ENCODE results near the gene PARP16.
A peak's percentile ranks its signal among the peaks of the same experiment; 100 is the strongest.
"Not testable (repeated sequence)": the region's sequence is repeated elsewhere in the genome, so short reads cannot be mapped to it uniquely, and the experiment has no call there.

Gene PARP16

DNA sequence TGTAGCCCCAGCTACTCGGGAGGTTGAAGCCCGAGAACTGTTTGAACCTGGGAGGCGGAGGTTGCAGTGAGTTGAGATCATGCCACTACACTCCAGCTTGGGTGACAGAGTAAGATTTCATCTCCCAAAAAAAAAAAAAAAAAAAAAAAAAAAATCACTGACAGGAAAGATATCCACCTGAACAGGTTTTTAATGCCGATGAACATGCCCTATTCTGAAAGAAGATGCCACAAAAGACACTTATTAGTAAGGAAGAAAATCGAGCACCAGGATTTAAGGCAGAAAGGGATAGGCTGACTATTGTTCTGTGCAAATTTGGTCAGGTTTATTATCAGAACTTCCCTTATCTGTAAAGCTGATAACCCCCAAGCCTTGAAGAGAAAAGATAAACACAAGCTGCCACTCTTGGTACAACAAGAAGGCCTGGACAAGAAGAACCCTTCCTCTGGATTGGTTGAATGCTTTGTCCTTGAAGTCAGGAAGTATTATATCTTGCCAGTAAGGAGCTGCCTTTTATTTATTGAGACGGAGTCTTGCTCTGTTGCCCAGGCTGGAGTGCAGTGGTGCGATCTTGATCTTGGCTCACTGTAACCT lies 2.7 kb upstream of the PARP16 start:
- no peaks in the 10 kb centered on the region for H3K9me3 ChIP-seq (ENCODE audit: control insufficient read depth, low read depth, low read length)
- no peak overlapping the region for H3K9ac ChIP-seq (ENCODE audit: low read length)
- no peak overlapping the region for H3K4me3 ChIP-seq (ENCODE audit: low read length)
- H3K27ac ChIP-seq (ENCODE audit: low read length), result no peak overlapping the region
- no peaks in the 10 kb centered on the region for H3K36me3 ChIP-seq (ENCODE audit: control insufficient read depth, low read depth, low read length)
- peaks cover 8% of the 10 kb centered on the region for H3K4me1 ChIP-seq (ENCODE audit: control insufficient read depth, low read depth, low read length)
- peaks cover 15% of the 10 kb centered on the region for H3K27me3 ChIP-seq (ENCODE audit: control insufficient read depth, insufficient read depth, low read length)

DNA sequence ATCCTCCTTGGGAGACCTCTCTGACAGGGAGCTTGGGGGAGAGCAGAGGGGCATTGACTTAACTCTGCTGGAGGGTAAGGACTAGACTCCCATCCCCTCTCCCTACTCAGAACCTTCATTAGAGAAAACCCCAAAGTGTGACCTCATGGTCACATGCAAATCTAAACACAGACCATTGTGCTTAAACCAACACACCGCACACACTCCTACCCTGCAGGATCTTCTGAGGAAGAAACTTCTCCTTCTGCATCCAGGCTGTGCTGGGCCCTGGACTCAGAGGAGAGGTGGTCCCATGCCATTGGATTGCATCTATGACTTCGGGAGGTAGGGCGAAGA lies 805 bp upstream of the PARP16 start:
- Histone ChIP-seq H3K9ac (ENCODE audit: low read length) (no peak overlapping the region), H3K9me3 (ENCODE audit: control insufficient read depth, low read depth, low read length) (no peaks in the 10 kb centered on the region), H3K27ac (ENCODE audit: low read length) (no peak overlapping the region), H3K4me3 (ENCODE audit: low read length) (no peak overlapping the region), H3K27me3 (ENCODE audit: control insufficient read depth, insufficient read depth, low read length) (peaks cover 15% of the 10 kb centered on the region), H3K4me1 (ENCODE audit: control insufficient read depth, low read depth, low read length) (peaks cover 8% of the 10 kb centered on the region), H3K36me3 (ENCODE audit: control insufficient read depth, low read depth, low read length) (no peaks in the 10 kb centered on the region)

DNA sequence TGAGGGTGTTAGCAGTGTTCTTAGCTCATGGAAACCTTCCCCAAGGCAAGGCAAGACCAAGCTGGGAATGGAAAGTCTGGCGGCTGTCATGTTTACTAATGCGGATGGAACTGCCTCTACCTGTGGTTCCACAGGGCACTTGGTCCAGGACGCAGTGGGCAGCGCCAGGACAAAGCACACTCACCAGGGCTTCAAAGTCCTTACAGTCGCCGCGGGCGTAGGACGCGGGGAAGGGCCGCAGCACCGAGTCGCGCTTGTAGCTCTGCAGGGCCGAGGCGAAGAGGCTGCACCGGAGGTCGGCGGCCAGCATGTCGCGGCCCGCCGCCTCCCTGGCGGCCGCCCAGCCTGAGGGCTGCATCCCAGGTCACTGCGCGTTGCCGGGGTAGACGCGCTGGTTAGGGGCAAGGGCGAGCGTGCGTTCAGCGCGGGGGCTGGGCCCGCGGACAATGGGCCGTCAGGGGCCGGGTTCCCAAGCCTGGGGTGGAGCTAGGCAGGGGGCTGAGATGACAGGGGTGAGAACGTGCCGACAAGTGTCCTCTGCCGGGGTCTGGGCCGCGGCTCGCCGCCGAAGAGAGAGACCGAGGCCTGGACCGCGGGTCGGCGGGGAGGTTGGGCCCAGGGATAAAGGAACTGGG lies 497 bp downstream of the PARP16 start:
- no peaks in the 10 kb centered on the region for H3K36me3 ChIP-seq (ENCODE audit: control insufficient read depth, low read depth, low read length)
- no peak overlapping the region for H3K27ac ChIP-seq (ENCODE audit: low read length)
- H3K4me1 ChIP-seq (ENCODE audit: control insufficient read depth, low read depth, low read length), result peaks cover 8% of the 10 kb centered on the region
- no peaks in the 10 kb centered on the region for H3K9me3 ChIP-seq (ENCODE audit: control insufficient read depth, low read depth, low read length)
- H3K9ac ChIP-seq (ENCODE audit: low read length), result peak overlapping the region; percentile 63
- H3K27me3 ChIP-seq (ENCODE audit: control insufficient read depth, insufficient read depth, low read length), result peaks cover 15% of the 10 kb centered on the region
- peak overlapping the region; percentile 65 for H3K4me3 ChIP-seq (ENCODE audit: low read length)

DNA sequence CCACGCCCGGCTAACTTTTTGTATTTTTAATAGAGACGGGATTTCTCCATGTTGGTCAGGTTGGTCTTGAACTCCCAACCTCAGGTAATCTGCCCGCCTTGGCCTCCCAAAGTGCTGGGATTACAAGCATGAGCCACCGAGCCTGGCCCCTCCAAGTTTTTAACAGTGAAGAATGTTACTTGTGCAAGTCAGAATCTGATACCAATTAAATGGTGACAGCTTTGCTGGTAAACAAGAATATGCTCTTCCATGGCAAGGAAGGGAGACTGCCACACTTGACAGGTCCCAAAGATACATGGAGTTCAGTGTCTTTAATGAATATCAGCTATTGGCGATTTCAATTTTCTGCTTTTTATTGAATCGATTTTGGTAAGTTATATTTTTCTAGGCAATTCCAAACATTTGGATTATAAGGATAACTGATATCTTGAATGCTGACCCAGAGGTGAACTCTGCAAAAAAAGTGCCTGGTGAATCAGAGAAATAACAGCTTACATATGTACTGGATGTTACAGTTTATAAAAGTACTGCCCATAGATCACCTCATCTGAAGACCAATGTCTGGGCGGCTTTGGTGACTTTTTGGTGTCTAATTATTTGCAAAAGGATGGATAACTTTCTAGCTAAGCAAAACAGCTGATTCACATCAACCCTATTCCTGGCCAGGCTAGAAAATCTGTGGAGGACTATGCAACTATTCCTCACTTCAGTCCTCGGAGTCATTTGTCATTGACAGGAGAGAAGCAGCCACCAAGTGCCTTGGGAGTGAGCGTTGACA lies 1.2 kb downstream of the PARP16 start:
- Histone ChIP-seq H3K4me3 (ENCODE audit: low read length) (peak overlapping the region; percentile 65), H3K36me3 (ENCODE audit: control insufficient read depth, low read depth, low read length) (no peaks in the 10 kb centered on the region), H3K4me1 (ENCODE audit: control insufficient read depth, low read depth, low read length) (peaks cover 8% of the 10 kb centered on the region), H3K9ac (ENCODE audit: low read length) (peak overlapping the region; percentile 63), H3K9me3 (ENCODE audit: control insufficient read depth, low read depth, low read length) (no peaks in the 10 kb centered on the region), H3K27me3 (ENCODE audit: control insufficient read depth, insufficient read depth, low read length) (peaks cover 15% of the 10 kb centered on the region), H3K27ac (ENCODE audit: low read length) (no peak overlapping the region)

DNA sequence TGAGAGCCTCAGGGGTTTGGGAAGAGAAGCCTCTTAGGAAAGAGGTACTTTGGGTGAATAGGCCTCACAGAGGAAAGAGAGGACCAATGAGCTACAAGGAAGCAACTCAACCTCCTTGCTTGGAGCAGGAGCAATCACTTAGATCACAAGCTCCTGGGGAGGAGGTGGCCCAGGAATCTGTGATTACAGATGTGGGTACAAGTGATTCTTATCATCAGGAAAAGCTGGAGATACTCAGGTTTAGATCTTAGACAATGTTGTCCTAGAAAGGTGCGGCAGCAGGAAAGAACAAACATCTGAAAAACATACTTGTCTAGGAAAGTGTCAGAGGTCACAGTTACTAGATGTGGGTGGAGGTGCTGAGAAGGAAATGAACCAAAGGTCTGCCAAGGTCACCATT lies 8.2 kb downstream of the PARP16 start:
- no peaks in the 10 kb centered on the region for H3K27me3 ChIP-seq (ENCODE audit: control insufficient read depth, insufficient read depth, low read length)
- H3K4me1 ChIP-seq (ENCODE audit: control insufficient read depth, low read depth, low read length), result no peaks in the 10 kb centered on the region
- no peak overlapping the region for H3K27ac ChIP-seq (ENCODE audit: low read length)
- H3K9ac ChIP-seq (ENCODE audit: low read length), result no peak overlapping the region
- no peak overlapping the region for H3K4me3 ChIP-seq (ENCODE audit: low read length)
- H3K36me3 ChIP-seq (ENCODE audit: control insufficient read depth, low read depth, low read length), result no peaks in the 10 kb centered on the region
- H3K9me3 ChIP-seq (ENCODE audit: control insufficient read depth, low read depth, low read length), result no peaks in the 10 kb centered on the region

DNA sequence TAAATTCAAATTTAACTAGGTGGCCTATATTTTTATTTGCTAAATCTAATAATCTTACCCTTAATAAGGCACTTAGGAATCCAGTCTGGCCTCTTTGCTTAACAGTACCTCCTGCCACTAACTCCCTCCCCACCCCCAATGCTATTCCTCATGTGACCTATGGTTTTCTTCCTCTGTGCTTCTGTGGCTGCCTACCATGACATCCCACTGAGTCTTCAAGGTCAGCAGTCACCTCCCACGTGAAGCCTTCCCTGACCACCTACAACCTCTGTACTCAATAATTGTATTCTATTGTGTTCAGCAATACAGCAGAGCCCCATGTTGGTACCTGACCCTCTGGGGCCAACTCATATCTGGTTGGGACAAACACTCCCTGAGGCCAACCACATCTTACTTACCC lies 9.7 kb downstream of the PARP16 start:
- no peaks in the 10 kb centered on the region for H3K4me1 ChIP-seq (ENCODE audit: control insufficient read depth, low read depth, low read length)
- H3K36me3 ChIP-seq (ENCODE audit: control insufficient read depth, low read depth, low read length), result no peaks in the 10 kb centered on the region
- no peak overlapping the region for H3K27ac ChIP-seq (ENCODE audit: low read length)
- no peaks in the 10 kb centered on the region for H3K27me3 ChIP-seq (ENCODE audit: control insufficient read depth, insufficient read depth, low read length)
- no peak overlapping the region for H3K4me3 ChIP-seq (ENCODE audit: low read length)
- no peaks in the 10 kb centered on the region for H3K9me3 ChIP-seq (ENCODE audit: control insufficient read depth, low read depth, low read length)
- no peak overlapping the region for H3K9ac ChIP-seq (ENCODE audit: low read length)

DNA sequence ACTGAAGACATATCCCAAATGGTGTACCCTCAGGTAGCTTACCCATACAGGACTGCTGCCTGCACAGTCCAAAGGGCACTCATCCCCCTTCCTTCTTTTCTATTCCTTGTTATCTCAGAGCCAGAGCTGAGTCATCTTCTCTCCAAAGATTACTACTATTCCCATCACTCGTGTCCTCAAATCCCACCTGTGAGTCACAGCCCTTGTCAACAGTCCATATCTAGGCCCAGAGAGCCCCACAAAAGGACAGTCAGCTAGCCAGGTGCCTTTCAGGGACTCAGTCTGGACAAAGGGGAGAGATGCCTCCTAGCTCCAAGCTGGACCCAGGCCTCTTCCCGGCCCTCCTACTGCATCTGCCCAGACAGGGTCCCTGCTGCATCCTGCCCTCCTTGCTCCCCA lies 11.0 kb downstream of the PARP16 start:
- no peak overlapping the region for H3K4me3 ChIP-seq (ENCODE audit: low read length)
- no peaks in the 10 kb centered on the region for H3K36me3 ChIP-seq (ENCODE audit: control insufficient read depth, low read depth, low read length)
- H3K4me1 ChIP-seq (ENCODE audit: control insufficient read depth, low read depth, low read length), result no peaks in the 10 kb centered on the region
- no peaks in the 10 kb centered on the region for H3K9me3 ChIP-seq (ENCODE audit: control insufficient read depth, low read depth, low read length)
- H3K27ac ChIP-seq (ENCODE audit: low read length), result no peak overlapping the region
- no peaks in the 10 kb centered on the region for H3K27me3 ChIP-seq (ENCODE audit: control insufficient read depth, insufficient read depth, low read length)
- no peak overlapping the region for H3K9ac ChIP-seq (ENCODE audit: low read length)

DNA sequence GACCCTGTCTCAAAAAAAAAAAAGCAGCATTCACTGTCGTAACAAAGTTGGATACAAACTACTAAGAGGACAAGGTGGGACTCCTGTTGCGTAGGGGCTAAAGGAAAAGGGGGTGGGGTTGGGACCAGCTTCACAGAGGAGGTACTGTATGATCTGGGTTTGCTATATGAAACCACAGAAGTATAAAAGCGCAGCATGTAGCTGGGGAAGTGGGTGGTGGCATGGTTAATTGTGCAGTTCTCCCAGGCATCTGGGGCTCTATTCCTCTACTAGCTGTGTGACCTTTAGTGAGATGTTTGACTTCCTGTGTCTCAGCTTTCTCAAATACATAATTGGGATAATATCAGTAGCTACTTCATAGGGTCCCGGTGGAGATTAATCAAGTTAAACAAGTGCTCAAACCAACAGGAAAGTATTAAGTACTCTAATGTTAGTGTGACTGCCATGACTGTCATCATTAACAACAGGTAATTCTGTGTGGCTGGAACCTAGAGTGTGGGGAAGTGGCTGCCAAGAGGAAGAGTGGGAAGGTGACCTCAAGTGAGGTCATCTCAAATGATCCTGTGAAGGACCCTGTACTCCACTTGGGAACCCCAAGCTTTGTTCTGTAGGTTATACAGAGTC lies 11.5 kb downstream of the PARP16 start:
- H3K4me3 ChIP-seq (ENCODE audit: low read length), result no peak overlapping the region
- H3K9me3 ChIP-seq (ENCODE audit: control insufficient read depth, low read depth, low read length), result no peaks in the 10 kb centered on the region
- H3K36me3 ChIP-seq (ENCODE audit: control insufficient read depth, low read depth, low read length), result no peaks in the 10 kb centered on the region
- H3K27me3 ChIP-seq (ENCODE audit: control insufficient read depth, insufficient read depth, low read length), result no peaks in the 10 kb centered on the region
- H3K4me1 ChIP-seq (ENCODE audit: control insufficient read depth, low read depth, low read length), result no peaks in the 10 kb centered on the region
- no peak overlapping the region for H3K9ac ChIP-seq (ENCODE audit: low read length)
- H3K27ac ChIP-seq (ENCODE audit: low read length), result no peak overlapping the region

DNA sequence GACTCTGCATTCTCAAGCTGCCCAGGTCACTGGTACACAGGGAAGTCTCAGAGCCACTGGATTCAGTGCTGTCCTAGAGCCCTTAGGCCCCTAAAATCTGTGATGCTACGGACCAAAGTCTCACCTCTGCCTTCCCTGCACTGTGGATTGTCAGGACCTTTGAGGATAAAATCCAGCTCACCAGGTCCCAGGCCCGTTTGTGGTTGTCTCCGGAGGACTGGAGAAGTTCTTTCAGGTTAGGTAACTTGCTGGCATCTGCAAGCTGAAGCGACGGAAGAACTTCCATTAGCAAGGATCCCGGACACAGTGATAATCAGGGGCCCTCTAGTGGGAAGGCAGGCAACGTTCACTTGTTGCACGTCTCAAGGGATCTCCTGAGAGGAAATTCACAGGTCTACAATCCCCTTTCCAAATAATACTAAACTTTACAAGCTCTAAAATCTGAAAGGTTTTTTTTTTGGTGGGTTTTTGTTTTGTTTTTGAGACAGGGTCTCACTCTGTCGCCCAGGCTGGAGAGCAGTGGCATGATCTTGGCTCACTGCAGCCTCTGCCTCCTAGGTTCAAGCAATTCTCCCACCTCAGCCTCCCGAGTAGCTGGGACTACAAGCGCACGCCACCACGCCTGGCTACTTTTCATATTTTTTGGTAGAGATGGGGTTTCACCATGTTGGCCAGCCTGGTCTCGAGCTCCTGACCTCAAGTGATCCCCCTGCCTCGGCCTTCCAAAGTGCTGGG lies 15.7 kb downstream of the PARP16 start:
- not testable (repeated sequence) for H3K9ac ChIP-seq (ENCODE audit: low read length); H3K4me3 ChIP-seq (ENCODE audit: low read length); H3K9me3 ChIP-seq (ENCODE audit: control insufficient read depth, low read depth, low read length); H3K27ac ChIP-seq (ENCODE audit: low read length); H3K36me3 ChIP-seq (ENCODE audit: control insufficient read depth, low read depth, low read length); H3K27me3 ChIP-seq (ENCODE audit: control insufficient read depth, insufficient read depth, low read length); H3K4me1 ChIP-seq (ENCODE audit: control insufficient read depth, low read depth, low read length)

DNA sequence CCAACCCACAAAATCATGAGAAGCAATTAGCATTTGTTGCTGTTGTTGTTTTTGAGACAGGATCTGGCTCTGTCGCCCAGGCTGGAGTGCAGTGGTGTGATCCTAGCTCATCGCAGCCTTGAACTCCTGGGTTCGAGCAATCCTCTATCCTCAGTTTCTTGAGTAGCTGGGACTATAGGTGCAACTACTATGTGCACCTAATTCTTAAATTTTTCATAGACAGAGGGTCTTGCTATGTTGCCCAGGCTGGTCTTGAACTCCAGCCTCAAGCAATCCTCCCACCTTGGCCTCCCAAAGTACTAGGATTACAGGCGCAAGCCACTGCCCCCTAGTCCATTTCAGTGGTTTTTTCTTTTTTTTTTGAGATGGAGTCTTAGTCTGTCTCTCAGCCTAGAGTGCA lies 18.3 kb downstream of the PARP16 start:
- Histone ChIP-seq H3K9me3 (ENCODE audit: control insufficient read depth, low read depth, low read length) (no peaks in the 10 kb centered on the region), H3K9ac (ENCODE audit: low read length) (no peak overlapping the region), H3K4me1 (ENCODE audit: control insufficient read depth, low read depth, low read length) (peaks cover 15% of the 10 kb centered on the region), H3K36me3 (ENCODE audit: control insufficient read depth, low read depth, low read length) (no peaks in the 10 kb centered on the region), H3K27ac (ENCODE audit: low read length) (no peak overlapping the region), H3K27me3 (ENCODE audit: control insufficient read depth, insufficient read depth, low read length) (no peaks in the 10 kb centered on the region), H3K4me3 (ENCODE audit: low read length) (no peak overlapping the region)

DNA sequence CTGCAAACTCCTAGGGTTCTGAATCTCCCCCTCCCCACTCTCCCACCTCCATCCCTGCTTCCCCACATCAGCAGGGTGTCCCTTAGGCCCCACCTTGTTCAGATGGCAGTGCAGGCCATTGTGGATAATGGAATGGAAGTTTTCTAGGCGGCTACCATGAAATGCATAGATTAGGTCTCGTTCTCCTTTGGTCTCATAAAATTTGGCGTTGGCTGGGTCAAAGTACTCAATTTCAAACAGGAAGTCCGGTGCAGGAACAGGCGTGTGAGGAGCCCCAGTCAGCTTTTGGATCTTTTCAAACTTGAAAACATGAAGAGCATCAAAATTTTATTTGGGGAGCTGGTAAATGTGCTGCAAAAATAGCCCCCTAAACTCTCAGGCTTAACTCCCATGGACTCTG lies 20.2 kb downstream of the PARP16 start:
- H3K27me3 ChIP-seq (ENCODE audit: control insufficient read depth, insufficient read depth, low read length), result no peaks in the 10 kb centered on the region
- no peaks in the 10 kb centered on the region for H3K9me3 ChIP-seq (ENCODE audit: control insufficient read depth, low read depth, low read length)
- H3K4me1 ChIP-seq (ENCODE audit: control insufficient read depth, low read depth, low read length), result peaks cover 15% of the 10 kb centered on the region
- no peak overlapping the region for H3K4me3 ChIP-seq (ENCODE audit: low read length)
- no peak overlapping the region for H3K27ac ChIP-seq (ENCODE audit: low read length)
- H3K36me3 ChIP-seq (ENCODE audit: control insufficient read depth, low read depth, low read length), result no peaks in the 10 kb centered on the region
- H3K9ac ChIP-seq (ENCODE audit: low read length), result no peak overlapping the region

Data from iPS-18a (cell line).